Naive thymus-derived CD4-positive, alpha-beta T cell (primary cell): Measurements from ENCODE around the gene SMARCAL1. TPM values are rescaled to one million over a fixed set of nuclear protein-coding genes. Genes with fewer than 3 reads are reported as not detected.

Source experiments
- ATAC-seq: fragments of 150-1000 bp; cut with Tn5 transposase; 2 replicates; pipeline ENCODE4 v1.10.0; 2021; ENCODE audit warnings: mild to moderate bottlenecking, moderate library complexity
- CTCF ChIA-PET: fragments of 350-600 bp; sonication (Branson Sonifier 250); formaldehyde crosslinking; loops from one replicate; lab custom pipeline; 2021; ENCODE audit warnings: antibody characterized with exemption; lab: Charles Lee
- POLR2A ChIA-PET: fragments of 350-600 bp; sonication (Branson Sonifier 250); formaldehyde crosslinking; loops from one replicate; lab custom pipeline; 2021; ENCODE audit warnings: antibody characterized with exemption, inconsistent platforms; lab: Charles Lee
- DNase-seq, 9 donors: peaks; one replicate each; pipeline versions ENCODE4 v3.0.0 to v3.0.0-alpha.2; 2020 to 2022; ENCODE audit warnings: mixed read lengths in 1 of 9
- H3K27ac ChIP-seq: one replicate; pipeline ENCODE4 v1.7.0; 2013; ENCODE audit warnings: mild to moderate bottlenecking, low read depth, low read length, moderate library complexity
- H3K27me3 ChIP-seq, 2 donors: one replicate each; pipeline ENCODE4 v1.7.0; 2013; ENCODE audit warnings: low read length in 2 of 2, mild to moderate bottlenecking in 2 of 2, moderate library complexity in 2 of 2; ENCODE audit not compliant: control insufficient read depth in 2 of 2, insufficient read depth in 2 of 2
- H3K36me3 ChIP-seq, 3 experiments: 1 replicate in 2 of 3; 2 replicates in 1 of 3; pipeline ENCODE4 v1.7.0; 2013; ENCODE audit warnings: low read length in 3 of 3, mild to moderate bottlenecking in 3 of 3, moderate library complexity in 1 of 3; ENCODE audit not compliant: insufficient read depth in 3 of 3, control insufficient read depth in 2 of 3
- H3K4me1 ChIP-seq, 2 donors: one replicate each; pipeline ENCODE4 v1.7.0; 2013; ENCODE audit warnings: low read length in 2 of 2, mild to moderate bottlenecking in 2 of 2, moderate library complexity in 1 of 2; ENCODE audit not compliant: control insufficient read depth in 2 of 2, insufficient read depth in 2 of 2
- H3K4me3 ChIP-seq: 2 replicates; pipeline ENCODE4 v1.7.0; 2013; ENCODE audit warnings: mild to moderate bottlenecking, low read length
- H3K9me3 ChIP-seq, 3 experiments: 1 replicate in 2 of 3; 2 replicates in 1 of 3; pipeline ENCODE4 v1.7.0; 2013; ENCODE audit warnings: low read length in 3 of 3; ENCODE audit not compliant: control insufficient read depth in 2 of 3
- H3K27ac Mint-ChIP-seq, 9 donors: one replicate each; pipeline ENCODE4 v1.8.0; 2020 to 2022; ENCODE audit warnings: mixed read lengths in 9 of 9, mild to moderate bottlenecking in 8 of 9, moderate library complexity in 5 of 9, inconsistent platforms in 2 of 9
- H3K27me3 Mint-ChIP-seq, 5 donors: one replicate each; pipeline ENCODE4 v1.8.0; 2021 to 2022; ENCODE audit warnings: mixed read lengths in 5 of 5, mild to moderate bottlenecking in 1 of 5
- H3K36me3 Mint-ChIP-seq, 5 donors: one replicate each; pipeline ENCODE4 v1.8.0; 2020 to 2022; ENCODE audit warnings: mixed read lengths in 5 of 5, mild to moderate bottlenecking in 3 of 5, inconsistent platforms in 1 of 5
- H3K4me1 Mint-ChIP-seq, 7 donors: one replicate each; pipeline ENCODE4 v1.8.0; 2020 to 2022; ENCODE audit warnings: mixed read lengths in 7 of 7, mild to moderate bottlenecking in 3 of 7, inconsistent platforms in 1 of 7
- H3K4me3 Mint-ChIP-seq, 10 donors: one replicate each; pipeline ENCODE4 v1.8.0; 2020 to 2022; ENCODE audit warnings: mild to moderate bottlenecking in 10 of 10, mixed read lengths in 10 of 10, moderate library complexity in 6 of 10, inconsistent platforms in 2 of 10
- H3K9me3 Mint-ChIP-seq, 11 donors: one replicate each; pipeline ENCODE4 v1.8.0; 2020 to 2022; ENCODE audit warnings: mixed read lengths in 11 of 11, mild to moderate bottlenecking in 4 of 11, inconsistent platforms in 1 of 11, moderate library complexity in 1 of 11
- intact Hi-C, 2 donors: fragments of 100-400 bp; cut with micrococcal nuclease; formaldehyde crosslinking; loops; one replicate each; pipeline ENCODE4 v1.15.1; 2023
- polyA plus RNA-seq, 2 donors: library from polyadenylated mRNA; unstranded; fragments of 300-500 nt; fragmentation: Illumina TruSeq; gene quantifications; one replicate each; pipeline ENCODE4 v1.2.3, GENCODE V29; 2021
- total RNA-seq, 6 experiments: library from RNA in 5 of 6; stranded (reverse) in 5 of 6; gene quantifications; 1 replicate in 5 of 6; 2 replicates in 1 of 6; pipeline ENCODE4 v1.2.3 and lab custom pipeline; 2021 to 2026

The SMARCAL1 gene
- total and polyA plus RNA-seq, 7 experiments from 2014 or later, result 16.2 to 31.2 (median 24.6) TPM

DNA sequence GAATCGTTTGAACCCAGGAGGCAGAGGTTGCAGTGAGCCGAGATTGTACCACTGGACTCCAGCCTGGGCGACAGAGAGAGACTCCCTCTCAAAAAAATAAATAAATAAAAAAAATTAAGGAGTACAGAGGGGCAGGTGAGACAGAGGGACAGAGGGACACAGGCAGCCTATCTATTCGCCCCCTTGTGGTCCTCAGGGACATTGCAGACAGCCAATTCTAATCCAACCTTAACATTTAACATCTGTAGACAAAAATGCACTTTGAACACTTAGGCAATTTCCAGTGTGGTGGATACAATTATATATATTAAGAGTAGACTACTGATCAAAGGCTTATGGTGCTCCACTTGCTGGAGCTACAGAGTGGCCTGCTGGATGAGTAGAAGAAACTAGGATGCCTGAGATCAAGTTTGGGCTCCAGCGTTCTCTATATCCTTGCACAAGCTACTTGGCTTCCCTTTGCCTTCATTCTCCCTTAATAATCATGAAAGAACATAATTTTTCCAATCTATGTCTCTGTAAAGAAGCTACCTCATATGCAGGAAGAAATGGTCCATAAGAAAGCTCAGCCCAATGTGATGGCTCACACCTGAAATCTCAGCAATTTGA, 8.2 kb upstream of the SMARCAL1 start:
- H3K27me3 Mint-ChIP-seq, result peaks cover 0 to 37% (median 3%) of the 10 kb centered on the region in 5 donors
- ChIA-PET POLR2A (interaction anchor here (1.4 to 1.7 kb wide), 2 partner anchors 51 to 57 kb away, joined by 3 to 5 read pairs; no protein-coding TSS in a partner anchor), CTCF (interaction anchor here (0.9 to 3.8 kb wide), 10 partner anchors 11 to 245 kb away, joined by 3 to 25 read pairs (median 3); no protein-coding TSS in a partner anchor)
- ATAC-seq, result peak; percentile 80
- peaks cover 0 to 12% (median 2%) of the 10 kb centered on the region in 7 donors for H3K4me1 Mint-ChIP-seq
- Histone ChIP-seq H3K4me3 (no peak overlapping the region), H3K4me1 (no peaks in the 10 kb centered on the region), H3K36me3 (no peaks in the 10 kb centered on the region), H3K27me3 (no peaks in the 10 kb centered on the region), H3K27ac (no peak overlapping the region), H3K9me3 (no peaks in the 10 kb centered on the region)
- no peak overlapping the region for H3K4me3 Mint-ChIP-seq
- intact Hi-C loops, result loop anchor here (1.0 to 5.0 kb wide), 9 partner anchors 16 to 370 kb away; no protein-coding TSS in a partner anchor
- no peaks in the 10 kb centered on the region for H3K9me3 Mint-ChIP-seq
- H3K36me3 Mint-ChIP-seq, result no peaks in the 10 kb centered on the region
- no peak overlapping the region for H3K27ac Mint-ChIP-seq
- DNase-seq, result peak in 8 of 9 donors; percentile 17 to 57 (median 38)

DNA sequence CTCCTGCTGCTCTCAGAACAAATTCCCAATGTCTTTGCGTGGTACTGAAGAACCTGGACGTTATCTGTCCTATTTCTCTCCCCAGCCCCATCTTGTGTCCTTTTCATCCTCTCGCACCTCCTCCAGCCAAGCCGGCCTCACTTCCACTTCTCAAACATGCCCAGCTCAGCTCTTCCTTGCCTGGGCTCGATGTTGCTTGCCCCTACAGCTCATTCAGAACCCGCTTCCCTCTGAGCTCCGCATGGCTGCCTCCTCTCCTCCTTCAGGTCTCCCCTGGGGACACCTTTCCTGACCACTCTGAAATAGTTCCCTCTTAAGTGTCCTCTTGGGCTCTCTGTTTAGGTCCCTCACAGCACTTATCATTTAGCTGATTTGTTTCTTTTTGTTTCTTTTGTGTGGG, 6.7 kb upstream of the SMARCAL1 start:
- Histone ChIP-seq H3K27me3 (no peaks in the 10 kb centered on the region), H3K36me3 (no peaks in the 10 kb centered on the region), H3K9me3 (no peaks in the 10 kb centered on the region), H3K4me3 (no peak overlapping the region), H3K4me1 (no peaks in the 10 kb centered on the region), H3K27ac (no peak overlapping the region)
- CTCF ChIA-PET, result interaction anchor here (0.6 to 3.8 kb wide), 4 partner anchors 18 to 184 kb away, joined by 3 to 25 read pairs (median 4); no protein-coding TSS in a partner anchor
- Mint-ChIP-seq H3K27me3 (peaks cover 0 to 33% (median 3%) of the 10 kb centered on the region in 5 donors), H3K9me3 (no peaks in the 10 kb centered on the region), H3K27ac (no peak overlapping the region), H3K4me1 (peaks cover 0 to 12% (median 4%) of the 10 kb centered on the region in 7 donors), H3K36me3 (no peaks in the 10 kb centered on the region), H3K4me3 (no peak overlapping the region)
- intact Hi-C loops, result loop anchor here (2.0 kb wide), 2 partner anchors 53 to 347 kb away; no protein-coding TSS in a partner anchor
- DNase-seq (no peak), ATAC-seq (no peak)
- POLR2A ChIA-PET, result interaction anchor here (1.4 to 1.7 kb wide), 2 partner anchors 53 to 59 kb away, joined by 3 to 5 read pairs; no protein-coding TSS in a partner anchor

DNA sequence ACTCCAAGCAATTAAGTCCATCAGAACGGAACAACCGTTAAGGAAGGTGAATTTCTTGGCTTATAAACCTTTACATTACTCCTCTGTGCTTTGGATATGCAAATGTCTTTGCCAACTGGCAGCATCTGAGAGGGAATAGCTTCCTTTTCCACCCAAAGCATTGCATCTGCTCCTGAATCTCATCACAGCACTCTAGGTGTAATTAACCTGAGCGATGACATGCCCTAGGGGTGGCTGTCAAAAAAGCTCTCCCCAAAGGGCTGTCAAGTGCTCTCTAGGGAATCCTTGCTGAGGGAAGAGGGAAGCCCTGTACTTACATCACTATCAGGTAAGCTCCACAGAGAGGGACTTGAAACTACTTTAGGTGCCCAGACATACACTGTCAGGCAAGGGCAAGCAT, 5.5 kb upstream of the SMARCAL1 start:
- Histone ChIP-seq H3K36me3 (no peaks in the 10 kb centered on the region), H3K9me3 (no peaks in the 10 kb centered on the region), H3K27ac (no peak overlapping the region), H3K27me3 (no peaks in the 10 kb centered on the region), H3K4me1 (no peaks in the 10 kb centered on the region), H3K4me3 (no peak overlapping the region)
- intact Hi-C loops, result no loop called here
- H3K27ac Mint-ChIP-seq, result peak overlapping the region in 1 of 9 donors; percentile 58
- H3K36me3 Mint-ChIP-seq, result no peaks in the 10 kb centered on the region
- ChIA-PET CTCF (no interaction called here), POLR2A (no interaction called here)
- H3K4me3 Mint-ChIP-seq, result no peak overlapping the region
- H3K4me1 Mint-ChIP-seq, result peaks cover 0 to 16% (median 9%) of the 10 kb centered on the region in 7 donors
- H3K9me3 Mint-ChIP-seq, result peaks cover 0 to 2% (median 0%) of the 10 kb centered on the region in 11 donors
- no peak for DNase-seq
- peaks cover 0 to 31% (median 3%) of the 10 kb centered on the region in 5 donors for H3K27me3 Mint-ChIP-seq
- no peak for ATAC-seq

DNA sequence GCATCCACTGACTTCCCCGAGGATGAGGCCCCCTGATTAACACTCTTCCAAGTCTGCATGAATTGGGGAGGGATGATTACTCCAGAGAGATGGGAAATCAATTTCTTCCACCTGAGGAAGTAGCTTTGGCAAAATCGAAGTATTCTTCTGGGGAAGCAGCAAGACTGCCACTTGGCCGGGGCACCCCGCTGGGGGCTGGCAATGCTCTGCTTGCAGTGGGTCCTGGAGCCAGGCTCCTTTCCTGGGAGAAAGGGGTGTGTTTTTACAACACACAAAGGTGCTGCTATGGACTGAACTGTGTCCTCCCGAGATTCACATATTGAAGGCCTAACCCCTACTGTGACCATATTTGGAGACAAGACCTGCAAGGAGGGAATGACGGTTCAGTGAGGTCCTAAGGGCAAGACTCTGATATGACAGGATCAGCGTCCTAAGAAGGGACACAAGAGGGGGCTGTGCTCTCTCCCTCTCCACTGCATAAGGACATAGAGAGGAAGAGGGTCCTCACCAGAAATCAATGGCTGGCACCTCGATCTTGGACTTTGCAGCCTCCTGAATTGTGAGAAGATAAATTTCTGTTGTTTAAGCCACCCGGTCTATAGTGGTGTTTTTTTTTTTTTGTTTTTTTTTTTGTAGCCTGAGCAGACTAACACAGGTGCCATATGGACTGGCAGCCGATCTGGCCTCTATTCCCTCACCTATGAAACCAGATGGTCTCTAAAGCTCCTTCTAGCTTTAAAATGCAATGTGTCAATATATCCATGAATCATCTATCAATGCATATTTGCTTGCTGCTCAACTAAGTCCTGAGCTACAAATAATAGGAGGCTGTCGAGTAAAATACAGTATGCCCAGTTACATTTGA, 3.6 kb upstream of the SMARCAL1 start:
- no peak overlapping the region for H3K4me3 Mint-ChIP-seq
- H3K4me1 Mint-ChIP-seq, result peaks cover 4 to 28% (median 23%) of the 10 kb centered on the region in 7 donors
- Histone ChIP-seq H3K9me3 (no peaks in the 10 kb centered on the region), H3K36me3 (peaks cover 0 to 4% (median 0%) of the 10 kb centered on the region in 3 experiments), H3K27ac (no peak overlapping the region), H3K27me3 (no peaks in the 10 kb centered on the region), H3K4me3 (no peak overlapping the region), H3K4me1 (peaks cover 0 to 7% of the 10 kb centered on the region in 2 donors)
- CTCF ChIA-PET, result no interaction called here
- DNase-seq, result no peak
- peaks cover 0 to 2% (median 0%) of the 10 kb centered on the region in 5 donors for H3K36me3 Mint-ChIP-seq
- no peak for ATAC-seq
- peaks cover 0 to 2% (median 0%) of the 10 kb centered on the region in 11 donors for H3K9me3 Mint-ChIP-seq
- H3K27me3 Mint-ChIP-seq, result peaks cover 0 to 31% (median 3%) of the 10 kb centered on the region in 5 donors
- no peak overlapping the region for H3K27ac Mint-ChIP-seq
- intact Hi-C loops, result no loop called here
- POLR2A ChIA-PET, result no interaction called here

DNA sequence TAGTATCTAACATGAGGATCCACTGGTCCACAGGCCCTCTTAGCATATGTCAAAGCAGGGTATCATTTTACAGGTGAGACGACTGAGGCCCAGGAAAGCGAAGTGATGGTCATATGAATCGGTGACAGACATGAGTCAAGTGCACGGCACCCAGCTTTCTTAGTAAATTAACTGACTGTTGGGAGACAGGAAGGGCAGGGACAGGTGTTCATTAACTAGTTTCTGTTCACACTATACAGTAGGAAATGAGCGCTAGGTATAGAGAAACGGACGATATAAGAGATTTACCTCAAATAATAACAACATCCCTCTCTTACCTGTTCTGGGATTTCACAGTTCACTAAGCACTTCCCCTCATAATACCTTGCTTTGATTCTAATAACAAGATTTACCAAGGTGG, 1.7 kb upstream of the SMARCAL1 start:
- Mint-ChIP-seq H3K4me3 (no peak overlapping the region), H3K9me3 (peaks cover 0 to 2% (median 0%) of the 10 kb centered on the region in 11 donors), H3K36me3 (peaks cover 0 to 7% (median under 1%) of the 10 kb centered on the region in 5 donors), H3K27me3 (peaks cover 0 to 28% (median 3%) of the 10 kb centered on the region in 5 donors), H3K4me1 (peaks cover 5 to 27% (median 22%) of the 10 kb centered on the region in 7 donors), H3K27ac (no peak overlapping the region)
- intact Hi-C loops, result loop anchor here (5.0 kb wide), 4 partner anchors 188 to 1862 kb away; partner anchors contain the start of genes AAMP (in 1 of the 2), MREG (in 1 of the 2) and PNKD (in 1 of the 2)
- ChIA-PET CTCF (no interaction called here), POLR2A (interaction anchor here (1.7 kb wide), 1 partner anchor 11 kb away, joined by 3 read pairs; no protein-coding TSS in a partner anchor)
- no peak for ATAC-seq
- H3K27ac ChIP-seq, result no peak overlapping the region
- H3K4me3 ChIP-seq, result no peak overlapping the region
- peaks cover 0 to 7% of the 10 kb centered on the region in 2 donors for H3K4me1 ChIP-seq
- no peak for DNase-seq
- H3K36me3 ChIP-seq, result peaks cover 0 to 12% (median 0%) of the 10 kb centered on the region in 3 experiments
- H3K9me3 ChIP-seq, result no peaks in the 10 kb centered on the region
- H3K27me3 ChIP-seq, result no peaks in the 10 kb centered on the region

DNA sequence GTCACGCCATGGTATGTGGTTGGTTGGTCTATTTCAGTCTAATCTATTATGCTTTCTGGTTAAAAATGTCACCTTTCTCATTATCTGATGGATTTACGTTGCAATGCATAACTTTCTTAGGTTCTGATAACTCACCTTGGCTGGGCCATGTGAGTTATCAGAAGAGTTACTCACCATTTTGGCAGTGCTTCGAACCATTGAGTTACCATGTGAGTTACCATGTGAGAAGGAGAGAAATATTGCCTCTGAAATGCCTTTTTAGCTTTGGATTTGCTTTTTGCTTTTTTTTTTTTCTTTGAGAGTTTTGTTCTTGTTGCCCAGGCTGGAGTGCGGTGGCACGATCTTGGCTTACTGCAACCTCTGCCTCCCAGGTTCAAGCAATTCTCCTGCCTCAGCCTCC, 1.6 kb downstream of the SMARCAL1 start:
- Histone ChIP-seq H3K27me3 (no peaks in the 10 kb centered on the region), H3K36me3 (peaks cover 0 to 26% (median 7%) of the 10 kb centered on the region in 3 experiments), H3K9me3 (no peaks in the 10 kb centered on the region), H3K4me1 (peaks cover 0 to 7% of the 10 kb centered on the region in 2 donors), H3K27ac (no peak overlapping the region), H3K4me3 (no peak overlapping the region)
- peak overlapping the region; percentile 6 to 99 (median 89) for H3K4me3 Mint-ChIP-seq
- intact Hi-C loops, result loop anchor here (2.0 to 5.0 kb wide), 5 partner anchors 61 to 1858 kb away; partner anchors contain the start of genes AAMP (in 1 of the 2), MREG (in 1 of the 2) and PNKD (in 1 of the 2)
- H3K36me3 Mint-ChIP-seq, result peaks cover 6 to 34% (median 14%) of the 10 kb centered on the region in 5 donors
- POLR2A ChIA-PET, result no interaction called here
- ATAC-seq (no peak), DNase-seq (no peak)
- peaks cover 0 to 1% (median 0%) of the 10 kb centered on the region in 5 donors for H3K27me3 Mint-ChIP-seq
- H3K4me1 Mint-ChIP-seq, result peaks cover 21 to 41% (median 36%) of the 10 kb centered on the region in 7 donors
- peak overlapping the region in 2 of 9 donors; percentile 12 to 15 for H3K27ac Mint-ChIP-seq
- CTCF ChIA-PET, result no interaction called here
- peaks cover 0 to 2% (median 0%) of the 10 kb centered on the region in 11 donors for H3K9me3 Mint-ChIP-seq
